GM19324 (cell line): Measurements from ENCODE around the gene NUAK2.

Experiments
- ATAC-seq: cut with Tn5 transposase; IDR thresholded peaks from one replicate; pipeline ENCODE4 v1.9.1; 2021; ENCODE audit warnings: mild to moderate bottlenecking, moderate library complexity; ENCODE audit not compliant: unreplicated experiment, low FRiP score

Gene NUAK2

DNA sequence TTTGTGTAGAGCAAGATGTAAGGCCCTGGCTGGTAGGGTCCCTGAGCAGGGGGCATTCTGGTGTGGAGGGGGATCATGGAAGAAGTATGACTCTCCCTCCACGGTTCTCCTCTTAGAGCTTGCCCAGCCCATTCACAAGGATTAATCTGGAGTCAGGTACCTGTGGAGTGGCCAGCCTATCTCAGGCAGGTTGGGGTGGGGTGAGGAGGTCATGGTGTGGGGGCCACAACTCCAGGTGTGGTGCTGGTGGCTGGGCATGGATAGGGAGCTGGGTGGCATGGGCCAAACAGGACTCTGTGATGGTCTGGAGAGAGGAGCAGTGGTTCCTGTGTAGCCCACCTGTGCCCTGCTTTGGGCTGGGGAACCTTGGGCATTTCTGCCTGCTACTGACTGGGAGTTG is 61.5 kb downstream of the NUAK2 start:
- ATAC-seq: no peak

DNA sequence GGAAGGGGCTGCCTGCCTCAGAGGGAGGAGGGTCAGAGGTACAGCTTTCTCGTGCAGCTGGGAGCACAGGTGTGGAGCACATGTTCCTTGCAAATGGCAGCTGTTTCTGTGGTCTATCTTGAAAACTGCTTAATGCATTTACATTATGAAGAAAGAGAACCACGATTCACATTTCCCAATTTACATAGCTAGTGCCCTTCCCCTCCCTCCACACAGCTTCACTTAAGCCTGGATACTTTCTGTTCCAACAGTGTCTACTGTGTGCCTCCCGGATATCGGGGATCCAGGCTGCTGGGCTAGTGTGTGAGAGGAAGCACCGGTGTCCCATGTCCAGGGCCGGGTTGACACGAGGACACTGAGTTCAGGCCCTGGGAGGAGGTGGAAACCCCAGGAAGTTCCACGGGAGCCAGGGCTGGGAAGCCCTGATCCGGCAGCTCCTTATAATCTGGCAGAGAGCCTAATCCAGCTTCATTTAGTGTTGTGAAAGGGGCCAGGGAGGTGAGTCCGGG is 62.2 kb downstream of the NUAK2 start:
- no peak for ATAC-seq

DNA sequence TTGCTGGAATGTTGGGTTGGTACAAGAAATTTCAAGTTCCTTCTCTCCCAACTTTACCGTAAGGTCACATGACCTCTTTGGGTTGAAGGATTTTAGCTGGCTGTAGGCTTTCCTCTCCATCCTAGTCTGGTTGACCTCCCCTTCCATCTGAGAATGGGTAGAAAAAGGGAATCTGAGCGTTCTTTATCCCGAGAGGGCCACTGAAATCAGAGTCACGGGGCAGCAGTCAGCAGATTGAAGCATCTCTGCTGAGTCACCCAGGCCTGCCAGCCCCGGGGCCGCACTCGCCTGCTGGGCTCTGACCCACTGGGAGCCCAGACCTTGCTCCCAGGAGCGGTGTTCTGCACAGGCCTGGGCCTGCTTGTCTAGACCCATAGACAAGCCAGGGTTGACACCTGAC is 62.8 kb downstream of the NUAK2 start:
- ATAC-seq: no peak

DNA sequence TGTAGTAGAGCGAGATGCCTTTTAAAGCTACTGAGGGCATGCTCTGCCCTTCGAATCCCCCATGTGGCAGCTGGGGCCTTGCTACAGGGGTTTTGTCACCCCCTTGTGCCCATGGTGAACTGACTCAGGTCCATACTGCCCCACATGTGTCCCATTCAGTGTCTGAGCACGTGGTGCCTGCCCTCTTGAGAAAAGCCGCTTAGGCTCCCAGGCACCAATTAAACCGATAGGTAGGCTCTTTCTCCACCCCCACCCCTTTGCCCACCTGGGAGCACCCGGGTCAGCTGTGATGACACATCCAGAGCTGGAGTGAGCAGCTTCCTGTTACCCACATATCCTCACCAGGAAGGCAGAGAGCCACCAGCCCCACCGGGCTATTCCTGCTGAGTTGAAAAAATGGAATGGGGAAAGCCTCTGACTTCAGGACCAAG is 63.3 kb downstream of the NUAK2 start:
- ATAC-seq: no peak

DNA sequence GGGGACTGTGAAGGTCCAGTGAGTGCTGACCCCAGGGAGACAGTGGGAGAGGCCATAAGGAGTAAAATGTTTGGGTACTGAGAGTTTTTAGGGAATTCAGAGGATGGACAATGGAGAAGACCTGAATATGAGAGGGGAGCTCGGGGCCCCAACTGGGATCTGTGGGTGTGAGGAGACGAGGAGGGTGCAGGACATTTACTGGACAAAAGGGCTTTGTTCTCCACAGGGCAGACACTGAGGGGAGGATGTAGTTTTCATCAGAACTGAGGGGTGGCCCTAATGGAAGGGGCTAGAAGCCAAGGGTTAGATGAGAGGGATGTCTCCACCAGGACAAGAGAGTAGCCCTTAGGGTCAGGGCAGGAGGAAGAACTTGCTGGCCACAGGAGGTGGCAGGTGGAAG is 63.8 kb downstream of the NUAK2 start:
- no peak for ATAC-seq

DNA sequence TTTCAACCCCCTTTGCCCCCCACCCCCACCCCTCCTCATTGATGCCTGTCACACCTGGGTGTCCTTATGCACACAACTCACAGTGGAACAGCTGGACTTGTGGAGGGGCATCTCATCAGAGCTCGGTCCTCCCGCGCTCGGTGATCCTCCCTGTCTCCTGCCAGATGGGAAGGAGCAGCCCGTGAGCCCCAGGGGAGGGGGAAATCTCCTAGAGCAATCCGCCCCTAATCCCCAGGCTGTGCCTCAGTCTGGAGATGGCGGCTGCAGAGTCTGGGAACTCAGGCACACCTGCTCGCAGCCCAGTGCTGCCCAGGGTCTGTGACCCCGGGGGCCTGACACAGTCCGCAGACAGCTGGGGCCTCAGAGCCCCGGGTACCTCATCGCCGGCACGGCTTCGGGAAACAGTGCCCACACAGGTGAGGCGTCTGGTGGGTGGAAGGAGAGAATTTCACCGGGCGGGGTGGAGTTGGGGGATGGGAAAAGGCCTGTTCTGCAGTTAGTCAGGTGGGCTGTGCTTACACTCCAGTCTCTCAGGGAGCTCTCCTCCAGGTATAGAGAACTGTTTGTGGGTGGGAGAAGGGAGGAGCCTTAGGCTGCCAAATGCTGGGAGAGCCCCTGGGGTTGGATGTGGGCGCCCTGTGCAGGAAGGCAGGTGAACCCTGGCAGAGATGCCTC is 64.5 kb downstream of the NUAK2 start:
- no peak for ATAC-seq

DNA sequence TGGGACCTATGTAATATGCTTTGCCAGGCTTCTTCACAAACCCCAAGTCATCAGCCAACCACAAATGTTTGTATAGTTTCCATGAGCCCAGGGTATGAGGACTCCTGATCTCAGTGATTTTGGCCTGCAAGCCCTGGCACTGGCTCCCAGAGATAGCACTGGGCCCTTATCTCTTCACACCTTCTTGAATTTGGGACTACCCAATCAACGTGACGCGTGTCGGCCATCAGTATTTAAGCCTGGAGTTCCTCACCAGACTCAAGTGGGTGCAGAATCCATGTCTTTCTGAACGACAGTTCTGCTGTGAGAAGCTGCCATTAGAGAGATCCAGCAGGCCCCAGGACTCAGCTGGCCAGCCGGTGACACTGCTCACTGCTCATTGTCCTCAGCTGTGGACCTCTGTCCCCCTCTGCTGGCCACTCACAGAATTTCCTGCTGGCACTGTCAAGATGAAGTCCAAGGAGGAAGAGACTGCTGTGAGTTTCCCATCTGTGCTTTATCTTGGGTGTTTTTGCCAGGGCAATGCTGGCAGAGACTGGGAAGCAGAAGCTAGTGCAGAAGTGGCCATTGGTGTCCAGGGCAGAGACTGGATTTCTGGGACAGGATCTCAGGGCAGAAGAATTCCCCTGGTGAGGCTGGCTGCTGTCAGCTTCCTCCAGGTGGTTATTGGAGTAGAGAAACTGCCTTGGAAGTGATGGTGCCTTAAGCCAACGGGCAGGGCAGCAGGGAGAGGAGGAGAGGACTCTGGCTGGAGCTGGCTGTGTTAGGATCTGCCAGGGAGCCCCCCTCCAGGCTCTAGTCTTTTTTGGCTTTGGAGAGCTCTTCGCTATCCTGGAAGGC is 65.4 kb downstream of the NUAK2 start:
- ATAC-seq: no peak
